Epithelial cell of esophagus (primary cell): ENCODE results near the gene DSG2.
A peak's percentile ranks its signal among the peaks of the same experiment; 100 is the strongest.
"Not testable (repeated sequence)": the region's sequence is repeated elsewhere in the genome, so short reads cannot be mapped to it uniquely, and the experiment has no call there.

Experiments
- DNase-seq: peaks from one replicate; pipeline ENCODE4 v3.0.0; 2010; ENCODE audit warnings: low read depth
- H3K4me3 ChIP-seq: 2 replicates; pipeline ENCODE4 v1.5.1; 2011; ENCODE audit warnings: mild to moderate bottlenecking, low read length, control low read depth
- TF ChIP-seq, protein P1 (sequence below): IDR thresholded peaks from 2 replicates; pipeline ENCODE4 v1.5.1; 2011; ENCODE audit warnings: low read depth, mild to moderate bottlenecking, low read length, control low read depth, inconsistent platforms; ENCODE audit not compliant: insufficient read depth; ENCODE audit errors: missing control alignments

DSG2 gene

DNA sequence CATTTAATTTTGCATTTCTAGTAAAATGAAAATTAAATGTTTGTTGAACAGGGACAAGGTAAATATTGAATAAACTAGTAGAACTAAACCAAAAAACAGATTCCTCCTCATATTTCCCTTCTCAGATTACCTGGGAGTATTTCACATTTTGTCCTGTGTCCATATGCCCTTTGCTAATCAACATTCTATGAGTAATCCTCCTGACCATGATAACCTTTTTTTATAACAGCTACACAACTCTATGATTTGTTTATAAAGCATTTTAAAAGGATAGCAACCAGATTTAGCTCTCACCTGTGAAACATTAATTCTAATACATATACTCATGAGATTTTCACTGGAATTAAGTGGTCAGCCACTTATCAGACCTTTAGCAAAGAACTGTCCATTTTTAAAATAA lies 7.1 kb upstream of the DSG2 start:
- DNase-seq: no peak
- TF ChIP-seq, protein P1, sequence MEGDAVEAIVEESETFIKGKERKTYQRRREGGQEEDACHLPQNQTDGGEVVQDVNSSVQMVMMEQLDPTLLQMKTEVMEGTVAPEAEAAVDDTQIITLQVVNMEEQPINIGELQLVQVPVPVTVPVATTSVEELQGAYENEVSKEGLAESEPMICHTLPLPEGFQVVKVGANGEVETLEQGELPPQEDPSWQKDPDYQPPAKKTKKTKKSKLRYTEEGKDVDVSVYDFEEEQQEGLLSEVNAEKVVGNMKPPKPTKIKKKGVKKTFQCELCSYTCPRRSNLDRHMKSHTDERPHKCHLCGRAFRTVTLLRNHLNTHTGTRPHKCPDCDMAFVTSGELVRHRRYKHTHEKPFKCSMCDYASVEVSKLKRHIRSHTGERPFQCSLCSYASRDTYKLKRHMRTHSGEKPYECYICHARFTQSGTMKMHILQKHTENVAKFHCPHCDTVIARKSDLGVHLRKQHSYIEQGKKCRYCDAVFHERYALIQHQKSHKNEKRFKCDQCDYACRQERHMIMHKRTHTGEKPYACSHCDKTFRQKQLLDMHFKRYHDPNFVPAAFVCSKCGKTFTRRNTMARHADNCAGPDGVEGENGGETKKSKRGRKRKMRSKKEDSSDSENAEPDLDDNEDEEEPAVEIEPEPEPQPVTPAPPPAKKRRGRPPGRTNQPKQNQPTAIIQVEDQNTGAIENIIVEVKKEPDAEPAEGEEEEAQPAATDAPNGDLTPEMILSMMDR: no peak
- no peak overlapping the region for H3K4me3 ChIP-seq

DNA sequence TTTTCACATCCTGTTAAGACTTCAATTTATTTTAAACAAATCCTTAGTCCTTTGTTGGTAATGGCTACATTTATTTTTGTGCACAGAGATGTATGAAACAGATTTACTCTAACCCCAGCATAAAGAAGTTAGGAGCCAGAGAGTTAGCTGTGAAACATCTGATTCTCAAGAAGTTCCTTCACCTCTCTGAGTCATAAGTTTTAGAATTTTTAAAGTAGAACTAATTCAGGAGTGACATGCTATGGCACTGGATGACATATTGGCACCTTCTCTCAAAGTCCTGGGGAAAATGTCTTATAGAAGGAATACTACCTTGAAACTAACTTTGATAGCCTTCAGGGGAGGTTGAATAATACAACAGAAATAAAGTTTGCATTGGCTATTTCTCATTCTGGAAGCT lies 6.4 kb upstream of the DSG2 start:
- H3K4me3 ChIP-seq: no peak overlapping the region
- DNase-seq: peak; percentile 22
- TF ChIP-seq, protein P1: no peak

DNA sequence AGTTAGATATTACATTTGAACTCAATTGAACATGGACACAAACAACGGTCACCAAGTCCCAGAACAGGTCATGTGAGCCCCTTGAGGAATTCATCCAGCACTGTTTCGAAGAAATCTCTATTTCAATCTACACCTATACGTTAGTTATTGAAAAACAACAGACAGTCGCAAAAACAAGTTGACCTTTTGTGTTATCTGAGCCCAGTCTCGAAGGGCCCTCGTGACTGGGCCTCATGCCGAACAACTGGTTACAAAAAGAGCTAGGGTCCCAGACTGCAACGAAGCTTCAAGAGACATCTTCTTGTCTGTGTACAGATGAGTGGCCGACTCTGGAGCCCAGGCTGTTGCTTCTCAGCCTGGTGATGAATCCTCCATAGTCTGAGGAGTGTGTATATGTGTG lies 5.3 kb upstream of the DSG2 start:
- no peak overlapping the region for H3K4me3 ChIP-seq
- TF ChIP-seq, protein P1: no peak
- DNase-seq: no peak

DNA sequence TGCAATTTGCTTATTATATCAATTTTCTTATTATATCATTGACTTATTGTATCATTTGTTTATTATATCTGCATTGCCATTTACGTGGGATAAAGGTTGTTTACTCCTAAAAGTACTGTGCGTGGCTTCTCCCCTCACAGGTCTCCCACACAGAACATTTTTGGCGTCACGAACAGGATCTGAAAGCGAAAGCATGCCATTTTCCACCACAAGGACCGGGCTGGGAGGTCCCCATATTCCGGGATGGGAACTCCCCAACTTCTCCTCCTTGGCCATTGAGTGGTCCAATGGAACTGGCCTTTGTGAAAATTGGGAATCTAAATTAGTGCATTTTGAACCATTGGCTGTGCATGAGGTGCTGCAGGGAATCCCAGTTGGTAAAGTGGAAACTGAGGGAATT lies 4.8 kb upstream of the DSG2 start:
- no peak for DNase-seq
- no peak overlapping the region for H3K4me3 ChIP-seq
- TF ChIP-seq, protein P1: no peak

DNA sequence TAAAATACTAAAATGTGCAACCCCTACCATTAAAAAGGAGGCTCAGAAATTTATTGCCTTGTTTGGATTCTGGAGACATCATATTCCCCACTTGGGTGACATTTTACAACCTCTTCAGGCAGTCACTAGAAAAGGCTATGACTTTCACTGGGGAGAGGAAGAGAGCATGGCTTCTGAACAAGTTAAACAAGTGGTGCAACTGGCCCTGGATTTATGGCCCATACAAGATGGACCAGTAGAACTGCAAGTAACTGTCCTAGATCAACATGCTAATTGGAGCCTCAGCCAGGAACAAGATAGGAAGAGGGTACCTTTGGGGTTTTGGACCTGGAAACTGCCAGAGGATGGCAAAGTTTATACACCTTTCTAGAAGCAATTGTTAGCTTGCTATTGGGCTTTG lies 4.0 kb upstream of the DSG2 start:
- TF ChIP-seq, protein P1: no peak
- no peak overlapping the region for H3K4me3 ChIP-seq

DNA sequence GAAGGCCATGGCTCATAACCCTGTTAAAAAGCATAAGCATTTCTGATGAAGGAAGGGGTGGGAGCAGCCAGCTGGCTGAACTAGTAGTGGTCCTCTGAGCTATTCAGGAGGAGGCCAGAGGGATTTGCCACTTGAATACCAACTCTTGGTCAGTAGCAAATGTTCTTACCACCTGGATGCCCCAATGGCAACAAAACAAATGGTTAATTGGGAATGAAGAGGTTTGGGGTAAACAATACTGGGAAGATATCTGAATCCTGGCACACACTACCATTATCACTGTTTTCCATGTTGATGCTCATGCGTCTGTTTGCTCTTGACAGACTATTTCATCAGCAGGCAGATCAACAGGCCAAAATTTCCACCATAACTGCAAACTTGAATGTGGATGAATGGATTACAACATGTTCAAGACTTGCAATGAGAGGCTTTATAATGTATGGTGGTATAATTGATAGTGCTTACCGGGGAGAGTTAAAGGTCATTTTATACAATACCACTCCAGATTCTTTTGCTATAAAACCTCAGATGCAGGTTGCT lies 3.2 kb upstream of the DSG2 start:
- DNase-seq, H3K4me3 ChIP-seq: not testable (repeated sequence)

More for the DNA sequence above, 4.0 kb upstream of the DSG2 start:
- DNase-seq: no peak

DNA sequence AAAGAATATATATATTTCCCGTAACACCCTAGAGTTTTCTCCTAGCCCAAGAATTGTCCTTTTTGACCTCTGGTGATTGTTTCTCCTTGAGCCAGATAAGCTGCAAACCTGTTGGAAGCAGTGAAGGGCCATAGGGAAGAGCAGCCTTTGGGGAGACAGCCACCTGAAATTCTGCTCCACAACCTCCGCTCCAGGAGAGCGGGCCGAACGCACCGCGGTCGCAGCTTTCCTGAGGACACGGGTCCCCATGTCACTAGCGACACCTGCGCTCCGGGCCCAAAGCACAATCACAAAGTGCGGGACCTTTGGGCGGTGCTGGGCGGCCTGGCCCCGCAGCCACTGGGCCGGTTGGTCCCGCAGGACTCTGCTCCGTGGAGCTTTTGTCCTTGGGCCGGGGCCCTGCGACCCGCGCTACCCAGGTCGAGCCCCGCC lies 557 bp upstream of the DSG2 start:
- DNase-seq: no peak
- peak overlapping the region; percentile 36 for H3K4me3 ChIP-seq
- TF ChIP-seq, protein P1: no peak
